Right kidney (tissue), 1 donor: Measurements from ENCODE around the gene APELA.
"Not testable (repeated sequence)": the region's sequence is repeated elsewhere in the genome, so short reads cannot be mapped to it uniquely, and the experiment has no call there.

Experiments
- DNase-seq: peaks from one replicate; pipeline ENCODE4 v3.0.0-alpha.2; 2016

Gene APELA

GRCh38 chr4:164924670-164925238, 47.8 kb downstream of the APELA start:
- no peak for DNase-seq

DNA sequence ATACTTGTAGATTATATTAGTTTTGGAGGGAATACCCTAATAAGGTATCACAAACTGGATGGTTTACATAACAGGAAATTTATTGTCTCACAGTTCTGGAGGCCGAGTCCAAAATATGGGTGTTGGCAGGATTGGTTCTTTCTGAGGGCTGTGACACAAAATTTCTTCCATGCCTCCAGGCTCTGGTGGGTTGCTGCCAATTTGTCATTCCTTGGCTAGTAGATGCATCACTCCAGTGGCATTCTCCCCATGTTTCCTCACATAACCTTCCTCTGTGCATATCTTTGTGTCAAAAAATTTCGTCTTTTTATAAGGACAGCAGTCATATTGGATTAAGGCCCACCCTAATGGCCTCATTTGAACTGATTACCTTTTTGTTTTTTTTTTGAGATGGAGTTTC, 49.3 kb downstream of the APELA start:
- no peak for DNase-seq

- DNase-seq = not testable (repeated sequence)
These were observed 50.1 kb downstream of the APELA start for GRCh38 chr4:164927101-164927500.

- no peak for DNase-seq
These were observed 53.7 kb downstream of the APELA start for GRCh38 chr4:164930647-164931046.

GRCh38 chr4:164931551-164932324, 54.8 kb downstream of the APELA start:
- DNase-seq = no peak

DNA sequence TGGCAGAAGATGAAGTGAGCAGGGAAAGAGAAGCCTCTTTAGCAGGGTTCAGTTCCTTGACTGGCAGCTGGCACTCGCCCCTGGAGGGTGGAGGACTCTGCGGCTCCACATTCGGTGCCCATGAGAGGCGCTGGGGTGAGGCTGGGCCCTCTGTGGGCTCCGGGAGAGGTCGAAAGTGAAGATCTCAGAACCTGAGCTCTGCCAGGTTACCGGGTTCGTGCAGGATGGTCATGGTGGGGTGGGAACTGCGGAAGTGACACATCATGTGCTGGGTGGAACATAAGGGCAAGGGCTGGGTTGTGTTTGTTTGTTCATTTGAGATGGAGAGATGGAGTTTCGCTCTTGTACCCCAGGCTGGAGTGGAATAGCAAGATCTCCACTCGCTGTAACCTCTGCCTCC, 56.3 kb downstream of the APELA start:
- no peak for DNase-seq

DNA sequence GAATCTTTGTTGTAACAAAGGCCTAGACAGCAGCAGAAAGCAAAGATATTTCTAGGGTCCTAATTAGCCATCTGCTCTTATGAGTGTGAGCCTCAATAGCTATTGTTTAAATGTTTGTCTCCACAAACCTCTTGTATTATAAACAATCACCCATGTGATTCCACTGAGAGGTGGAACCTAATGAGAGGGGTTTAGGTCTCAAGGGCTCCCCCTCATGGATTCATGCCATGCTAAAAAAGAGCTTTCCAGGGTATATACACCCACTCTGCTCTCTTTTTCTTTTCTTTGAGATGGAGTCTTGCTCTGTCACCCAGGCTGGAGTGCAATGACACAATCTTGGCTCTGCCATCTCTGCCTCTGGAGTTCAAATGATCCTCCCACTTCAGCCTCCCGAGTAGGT, 58.4 kb downstream of the APELA start:
- no peak for DNase-seq

DNA sequence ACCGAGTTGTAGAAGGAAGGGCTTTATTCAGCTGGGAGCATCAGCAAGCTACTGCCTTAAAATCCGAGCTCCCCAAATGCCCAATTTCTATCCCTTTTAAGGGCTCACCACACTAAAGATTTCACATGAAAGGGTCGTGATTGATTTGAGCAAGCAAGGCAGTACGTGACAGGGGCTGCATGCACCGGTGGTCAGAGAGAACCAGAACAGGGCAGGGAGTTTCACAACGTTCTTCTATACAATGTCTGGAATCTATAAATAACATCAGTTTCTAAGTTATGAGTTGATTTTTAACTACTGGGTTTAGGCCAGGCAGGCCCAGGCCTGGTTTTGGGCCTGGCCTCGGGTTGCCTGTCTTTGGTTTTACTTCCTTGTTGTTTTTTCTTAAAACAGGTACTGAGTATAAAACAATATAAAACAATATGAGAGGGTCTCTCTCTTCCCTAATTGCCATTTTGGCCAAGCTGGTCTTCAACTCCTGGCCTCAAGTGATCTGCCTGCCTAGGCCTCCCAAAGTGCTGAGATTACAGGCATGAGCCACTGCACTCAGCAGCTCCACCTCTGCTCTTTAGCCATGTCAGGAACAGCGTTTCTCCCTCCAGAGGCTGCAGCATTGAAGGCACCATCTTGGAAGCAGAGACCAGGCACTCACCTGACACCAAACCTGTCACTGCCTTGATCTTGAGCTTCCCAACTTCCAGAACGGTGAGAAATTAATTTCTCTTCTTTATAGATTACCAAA, 59.1 kb downstream of the APELA start:
- not testable (repeated sequence) for DNase-seq

DNA sequence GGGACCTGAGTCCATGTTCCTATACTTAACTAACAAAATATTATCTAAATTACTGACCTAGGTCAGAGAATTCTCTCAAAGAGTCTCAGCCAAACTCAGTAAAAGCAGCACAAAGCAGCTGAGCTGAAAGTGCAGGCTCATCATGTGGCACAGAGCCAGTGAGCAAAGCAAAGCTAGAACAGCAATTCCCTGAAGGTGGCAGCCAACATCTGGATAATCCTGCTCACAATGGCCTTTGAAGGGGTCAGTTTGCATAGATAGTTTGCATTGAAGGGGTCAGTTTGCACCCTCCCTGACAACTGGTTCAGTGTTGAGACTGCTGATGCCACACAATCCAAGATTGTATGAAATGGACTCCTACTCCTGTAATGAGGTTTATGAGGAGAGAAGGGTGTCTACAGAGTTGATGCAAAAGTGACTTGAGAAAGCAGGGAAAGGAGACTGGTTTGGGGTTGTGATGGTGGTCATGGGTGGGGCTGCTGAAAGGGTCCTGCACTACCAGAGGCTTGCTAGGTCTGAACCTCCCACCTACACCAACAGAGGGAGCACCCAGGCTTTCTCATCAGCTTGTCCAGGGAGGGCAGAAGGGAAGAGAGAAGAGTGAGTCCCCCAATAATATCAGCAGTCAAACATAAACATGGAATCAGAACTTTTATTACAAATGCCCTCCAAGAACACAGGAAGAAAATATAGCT, 60.7 kb downstream of the APELA start:
- DNase-seq = no peak

- DNase-seq = no peak
These were observed 66.2 kb downstream of the APELA start for GRCh38 chr4:164943192-164943591.

DNA sequence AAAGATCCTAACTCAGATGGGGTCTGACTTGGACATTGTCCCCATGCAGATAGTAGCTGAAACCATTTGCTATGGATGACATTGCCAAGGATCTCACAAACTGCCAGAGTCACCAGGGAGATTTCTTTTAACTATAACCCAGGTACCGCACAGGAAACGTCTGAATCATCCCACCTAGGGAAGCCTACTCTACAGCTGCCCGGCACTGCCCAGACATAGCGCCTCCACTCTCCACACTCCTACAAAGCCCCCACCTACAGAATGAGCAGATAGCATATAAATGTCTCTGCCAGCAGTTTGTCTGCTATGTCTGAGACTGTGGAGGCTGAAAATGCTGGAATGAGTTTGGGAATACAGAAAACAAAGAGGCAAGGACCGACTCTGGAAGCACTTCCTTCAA, 68.2 kb downstream of the APELA start:
- DNase-seq = no peak

DNA sequence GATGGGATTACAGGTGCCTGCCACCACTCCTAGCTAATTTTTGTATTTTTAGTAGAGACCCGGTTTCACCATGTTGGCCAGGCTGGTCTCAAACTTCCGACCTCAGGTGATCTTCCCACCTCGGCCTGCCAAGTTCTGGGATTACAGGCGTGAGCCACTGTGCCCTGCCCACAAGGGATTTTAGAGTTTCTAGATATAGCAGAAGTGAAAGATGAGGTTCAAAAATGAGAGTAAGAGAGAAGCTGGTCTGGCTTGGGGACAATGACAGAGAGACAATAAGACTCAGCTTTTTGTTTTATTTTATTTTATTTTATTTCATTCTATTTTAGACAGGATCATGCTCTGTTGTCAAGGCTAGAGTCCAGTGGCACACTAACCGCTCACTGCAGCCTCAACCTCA, 69.8 kb downstream of the APELA start:
- no peak for DNase-seq
